Hematopoietic multipotent progenitor cell treated with erythropoietin and hydrocortisone succinate and interleukin-3 and kit ligand, for 4 days (in vitro differentiated cells): ENCODE data around the gene CAMTA1.

Source experiments
- DNase-seq: peaks from one replicate; pipeline ENCODE4 v3.0.0-alpha.2; 2015

CAMTA1 gene

GRCh38 chr1:7427605-7428300 lies 642.5 kb downstream of the CAMTA1 start:
- DNase-seq = no peak

GRCh38 chr1:7429290-7429689 lies 644.0 kb downstream of the CAMTA1 start:
- DNase-seq = no peak

- no peak for DNase-seq
These were observed 644.9 kb downstream of the CAMTA1 start for GRCh38 chr1:7430047-7430608.

GRCh38 chr1:7430691-7431090 lies 645.4 kb downstream of the CAMTA1 start:
- no peak for DNase-seq

- no peak for DNase-seq
These were observed 647.0 kb downstream of the CAMTA1 start for GRCh38 chr1:7432102-7432899.

- no peak for DNase-seq
These were observed 647.7 kb downstream of the CAMTA1 start for GRCh38 chr1:7432900-7433380.

GRCh38 chr1:7434566-7434965 lies 649.3 kb downstream of the CAMTA1 start:
- no peak for DNase-seq

GRCh38 chr1:7435276-7436055 lies 650.2 kb downstream of the CAMTA1 start:
- DNase-seq = no peak

GRCh38 chr1:7436056-7437005 lies 651.1 kb downstream of the CAMTA1 start:
- no peak for DNase-seq

GRCh38 chr1:7437036-7437435 lies 651.8 kb downstream of the CAMTA1 start:
- no peak for DNase-seq

- no peak for DNase-seq
These were observed 652.5 kb downstream of the CAMTA1 start for GRCh38 chr1:7437608-7438395.

- no peak for DNase-seq
These were observed 653.1 kb downstream of the CAMTA1 start for GRCh38 chr1:7438396-7438785.

- DNase-seq = no peak
These were observed 653.8 kb downstream of the CAMTA1 start for GRCh38 chr1:7438921-7439655.

- no peak for DNase-seq
These were observed 654.9 kb downstream of the CAMTA1 start for GRCh38 chr1:7440154-7440553.

- DNase-seq = no peak
These were observed 656.0 kb downstream of the CAMTA1 start for GRCh38 chr1:7441143-7441841.

- no peak for DNase-seq
These were observed 656.8 kb downstream of the CAMTA1 start for GRCh38 chr1:7442036-7442435.

GRCh38 chr1:7442918-7443317 lies 657.7 kb downstream of the CAMTA1 start:
- no peak for DNase-seq

GRCh38 chr1:7444363-7444762 lies 659.1 kb downstream of the CAMTA1 start:
- no peak for DNase-seq

- no peak for DNase-seq
These were observed 661.8 kb downstream of the CAMTA1 start for GRCh38 chr1:7447093-7447492.

- DNase-seq = no peak
These were observed 662.5 kb downstream of the CAMTA1 start for GRCh38 chr1:7447736-7448135.
